DND-41 (cell line): ENCODE results near the gene CDK19.

Experiments
- ATAC-seq: fragments of 200-7000 bp; cut with Tn5 transposase; 3 replicates; pipeline ENCODE4 v1.9.1; 2021; ENCODE audit warnings: low read depth; ENCODE audit not compliant: insufficient read depth
- DNase-seq: peaks from one replicate; pipeline ENCODE4 v3.0.0-alpha.2; 2020
- H2AFZ ChIP-seq: 2 replicates; pipeline ENCODE4 v1.6.0; 2012; ENCODE audit warnings: low read depth, low read length
- H3K27ac ChIP-seq: 2 replicates; pipeline ENCODE4 v1.5.1; 2012; ENCODE audit warnings: low read length, inconsistent platforms
- H3K27me3 ChIP-seq: fragments of 200-600 bp; sonication (generic); 2 replicates; pipeline ENCODE4 v1.6.0; 2012; ENCODE audit warnings: low read length, mild to moderate bottlenecking, inconsistent platforms; ENCODE audit not compliant: insufficient read depth, poor library complexity
- H3K36me3 ChIP-seq: 2 replicates; pipeline ENCODE4 v1.5.1; 2012; ENCODE audit warnings: low read length, inconsistent platforms; ENCODE audit not compliant: insufficient read depth
- H3K4me1 ChIP-seq: 2 replicates; pipeline ENCODE4 v1.5.1; 2012; ENCODE audit warnings: mild to moderate bottlenecking, low read length; ENCODE audit not compliant: insufficient read depth
- H3K4me2 ChIP-seq: 2 replicates; pipeline ENCODE4 v1.6.0; 2012; ENCODE audit warnings: mild to moderate bottlenecking, moderate library complexity, low read length, inconsistent platforms; ENCODE audit not compliant: insufficient read depth
- H3K4me3 ChIP-seq, 2 experiments: fragments of 200-600 bp in 1 of 2; shearing (Covaris generic) in 1 of 2; 2 replicates each; pipeline ENCODE4 v1.5.1; 2012 to 2016; ENCODE audit warnings: inconsistent platforms in 2 of 2, low read length in 2 of 2, mild to moderate bottlenecking in 2 of 2, low read depth in 1 of 2, moderate library complexity in 1 of 2
- H3K79me2 ChIP-seq: 2 replicates; pipeline ENCODE4 v1.6.0; 2012; ENCODE audit warnings: low read length, inconsistent platforms; ENCODE audit not compliant: insufficient read depth
- H3K9ac ChIP-seq: 2 replicates; pipeline ENCODE4 v1.6.0; 2012; ENCODE audit warnings: low read depth, mild to moderate bottlenecking, inconsistent platforms, low read length, moderate library complexity
- H3K9me3 ChIP-seq: 2 replicates; pipeline ENCODE4 v1.5.1; 2012; ENCODE audit warnings: low read length, moderate library complexity, mild to moderate bottlenecking, inconsistent platforms; ENCODE audit not compliant: insufficient read depth, severe bottlenecking
- H4K20me1 ChIP-seq: 2 replicates; pipeline ENCODE4 v1.6.0; 2012; ENCODE audit warnings: low read length; ENCODE audit not compliant: insufficient read depth
- EZH2 ChIP-seq: IDR thresholded peaks from 3 replicates; pipeline ENCODE4 v1.6.1; 2012; ENCODE audit warnings: borderline replicate concordance, low read depth, mild to moderate bottlenecking, moderate library complexity, low read length, inconsistent platforms; ENCODE audit not compliant: severe bottlenecking
- TF ChIP-seq, protein P1 (sequence below): IDR thresholded peaks from 2 replicates; pipeline ENCODE4 v1.5.1; 2012; ENCODE audit warnings: borderline replicate concordance, low read length, moderate library complexity, mild to moderate bottlenecking; ENCODE audit not compliant: poor library complexity, severe bottlenecking; ENCODE audit errors: extremely low read depth

Gene CDK19

GRCh38 chr6:110619275-110619908, 195.9 kb downstream of the CDK19 start:
- H3K4me2 ChIP-seq: no peak overlapping the region
- H3K9ac ChIP-seq: no peak overlapping the region
- no peaks in the 10 kb centered on the region for H3K4me1 ChIP-seq
- no peak overlapping the region for H3K27ac ChIP-seq
- ATAC-seq (no peak), DNase-seq (no peak)
- no peaks in the 10 kb centered on the region for H3K79me2 ChIP-seq
- no peaks in the 10 kb centered on the region for H3K27me3 ChIP-seq
- peaks cover 36% of the 10 kb centered on the region for H3K36me3 ChIP-seq
- no peak overlapping the region for H2AFZ ChIP-seq
- no peaks in the 10 kb centered on the region for H3K9me3 ChIP-seq
- no peaks in the 10 kb centered on the region for H4K20me1 ChIP-seq
- no peak overlapping the region for H3K4me3 ChIP-seq
- TF ChIP-seq EZH2: no peak
- TF ChIP-seq, protein P1, sequence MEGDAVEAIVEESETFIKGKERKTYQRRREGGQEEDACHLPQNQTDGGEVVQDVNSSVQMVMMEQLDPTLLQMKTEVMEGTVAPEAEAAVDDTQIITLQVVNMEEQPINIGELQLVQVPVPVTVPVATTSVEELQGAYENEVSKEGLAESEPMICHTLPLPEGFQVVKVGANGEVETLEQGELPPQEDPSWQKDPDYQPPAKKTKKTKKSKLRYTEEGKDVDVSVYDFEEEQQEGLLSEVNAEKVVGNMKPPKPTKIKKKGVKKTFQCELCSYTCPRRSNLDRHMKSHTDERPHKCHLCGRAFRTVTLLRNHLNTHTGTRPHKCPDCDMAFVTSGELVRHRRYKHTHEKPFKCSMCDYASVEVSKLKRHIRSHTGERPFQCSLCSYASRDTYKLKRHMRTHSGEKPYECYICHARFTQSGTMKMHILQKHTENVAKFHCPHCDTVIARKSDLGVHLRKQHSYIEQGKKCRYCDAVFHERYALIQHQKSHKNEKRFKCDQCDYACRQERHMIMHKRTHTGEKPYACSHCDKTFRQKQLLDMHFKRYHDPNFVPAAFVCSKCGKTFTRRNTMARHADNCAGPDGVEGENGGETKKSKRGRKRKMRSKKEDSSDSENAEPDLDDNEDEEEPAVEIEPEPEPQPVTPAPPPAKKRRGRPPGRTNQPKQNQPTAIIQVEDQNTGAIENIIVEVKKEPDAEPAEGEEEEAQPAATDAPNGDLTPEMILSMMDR: no peak

DNA sequence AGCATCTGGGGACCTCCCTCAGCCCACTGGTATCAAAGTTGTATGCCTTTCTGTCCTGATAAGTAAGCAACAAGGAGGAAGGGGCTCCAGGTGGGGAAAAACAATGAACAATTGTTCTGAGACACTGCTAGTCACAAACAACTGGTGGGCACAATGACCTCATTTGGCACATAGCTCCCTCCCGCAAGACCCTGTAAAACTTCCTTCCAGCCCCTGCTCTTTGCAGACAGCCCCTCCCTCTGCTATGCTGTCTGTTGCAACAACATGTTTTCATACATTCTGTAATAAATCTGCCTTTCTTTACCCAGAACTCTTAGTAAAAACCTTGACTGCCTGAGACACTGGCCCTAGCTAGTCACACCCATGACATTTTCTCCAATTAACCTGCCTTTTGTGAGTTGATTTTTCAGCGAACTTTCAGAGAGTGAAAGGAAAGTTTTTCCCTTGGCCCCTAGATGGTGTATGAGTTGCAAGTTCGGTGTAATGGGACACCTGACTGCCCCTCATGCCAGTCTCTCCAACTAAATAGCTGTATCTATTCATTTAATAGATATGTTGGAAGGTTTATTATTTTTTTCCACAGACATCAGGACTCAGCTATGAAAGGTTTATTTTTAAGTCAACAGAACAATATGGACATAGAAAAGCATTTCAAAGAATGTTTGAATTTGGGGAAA, 196.5 kb downstream of the CDK19 start:
- no peak overlapping the region for H3K27ac ChIP-seq
- H3K4me2 ChIP-seq: no peak overlapping the region
- ATAC-seq: no peak

GRCh38 chr6:110617057-110617456, 198.2 kb downstream of the CDK19 start:
- H3K4me1 ChIP-seq: no peaks in the 10 kb centered on the region
- DNase-seq (no peak), ATAC-seq (no peak)
- H3K27ac ChIP-seq: no peak overlapping the region
- no peaks in the 10 kb centered on the region for H3K9me3 ChIP-seq
- no peak overlapping the region for H3K4me3 ChIP-seq
- H3K27me3 ChIP-seq: no peaks in the 10 kb centered on the region
- no peak overlapping the region for H3K9ac ChIP-seq
- H3K79me2 ChIP-seq: no peaks in the 10 kb centered on the region
- TF ChIP-seq EZH2: no peak
- TF ChIP-seq, protein P1: no peak
- no peak overlapping the region for H3K4me2 ChIP-seq
- H2AFZ ChIP-seq: no peak overlapping the region
- H4K20me1 ChIP-seq: no peaks in the 10 kb centered on the region
- peaks cover 41% of the 10 kb centered on the region; the same call in 1 of the 2 replicates for H3K36me3 ChIP-seq

More for the DNA sequence above, 196.5 kb downstream of the CDK19 start:
- Histone ChIP-seq H3K27me3 (no peaks in the 10 kb centered on the region), H3K4me1 (no peaks in the 10 kb centered on the region), H3K9me3 (no peaks in the 10 kb centered on the region), H3K4me3 (no peak overlapping the region), H3K9ac (no peak overlapping the region), H3K79me2 (no peaks in the 10 kb centered on the region), H2AFZ (no peak overlapping the region), H4K20me1 (no peaks in the 10 kb centered on the region), H3K36me3 (peaks cover 43% of the 10 kb centered on the region)
- no peak for TF ChIP-seq EZH2
- TF ChIP-seq, protein P1: peak; percentile 23
- no peak for DNase-seq
